Ishikawa (cell line): ENCODE results near the gene AP3B1.

ENCODE experiments used
- CEBPB ChIP-seq: IDR thresholded peaks from 2 replicates; pipeline ENCODE4 v1.6.1; 2012
- CREB1 ChIP-seq: IDR thresholded peaks from 2 replicates; pipeline ENCODE4 v1.6.1; 2012; ENCODE audit warnings: low read depth
- EGR1 ChIP-seq: IDR thresholded peaks from 2 replicates; pipeline ENCODE4 v1.6.1; 2012
- EP300 ChIP-seq: IDR thresholded peaks from 2 replicates; pipeline ENCODE4 v1.6.1; 2012; ENCODE audit warnings: borderline replicate concordance
- MAX ChIP-seq: IDR thresholded peaks from 2 replicates; pipeline ENCODE4 v1.6.1; 2012
- RAD21 ChIP-seq: IDR thresholded peaks from 2 replicates; pipeline ENCODE4 v1.6.1; 2012; ENCODE audit warnings: low read depth
- TAF1 ChIP-seq: IDR thresholded peaks from 2 replicates; pipeline ENCODE4 v1.6.1; 2012; ENCODE audit warnings: low read depth, mild to moderate bottlenecking
- TCF12 ChIP-seq: IDR thresholded peaks from 2 replicates; pipeline ENCODE4 v1.6.1; 2012; ENCODE audit warnings: low read depth
- TEAD4 ChIP-seq: IDR thresholded peaks from 2 replicates; pipeline ENCODE4 v1.6.1; 2012
- USF1 ChIP-seq: IDR thresholded peaks from 2 replicates; pipeline ENCODE4 v1.6.1; 2012
- YY1 ChIP-seq: IDR thresholded peaks from 2 replicates; pipeline ENCODE4 v1.6.1; 2012; ENCODE audit warnings: low read depth
- ZBTB7A ChIP-seq: IDR thresholded peaks from 2 replicates; pipeline ENCODE4 v1.6.1; 2012; ENCODE audit warnings: low read depth

GRCh38 chr5:78243639-78244038, 50.9 kb downstream of the AP3B1 start:
- TF ChIP-seq TCF12 (no peak), EP300 (no peak), RAD21 (no peak), CREB1 (no peak), CEBPB (no peak), TAF1 (no peak), TEAD4 (no peak), EGR1 (no peak), MAX (no peak), USF1 (no peak), YY1 (no peak), ZBTB7A (no peak)
